OCI-LY7 (cell line): ENCODE results near the gene BRCA2. TPM values are rescaled to one million over a fixed set of nuclear protein-coding genes. Genes with fewer than 3 reads are reported as not detected.
"Not testable (repeated sequence)": the region's sequence is repeated elsewhere in the genome, so short reads cannot be mapped to it uniquely, and the experiment has no call there.

Experiments
- BruUV-seq: library from RNA; stranded (reverse); fragments of 400-500 nt; replicated peaks from 2 replicates; lab custom pipeline; 2021; lab: Mats Ljungman, UMichigan
- CTCF ChIA-PET: fragments of 300-600 bp; sonication (Branson Sonifier 250); formaldehyde crosslinking; loops from one replicate; lab custom pipeline; 2022; ENCODE audit warnings: antibody characterized with exemption; ENCODE audit not compliant: unreplicated experiment; lab: Charles Lee
- POLR2A ChIA-PET: fragments of 300-600 bp; sonication (Branson Sonifier 250); formaldehyde crosslinking; loops from one replicate; lab custom pipeline; 2022; ENCODE audit warnings: antibody characterized with exemption; lab: Charles Lee
- DNase-seq: peaks from one replicate; pipeline ENCODE4 v3.0.0-alpha.2; 2015; ENCODE audit warnings: low spot score
- H2AFZ ChIP-seq: fragments of 200-600 bp; sonication (generic), shearing (Covaris generic); 2 replicates; pipeline ENCODE4 v1.6.1; 2014; ENCODE audit warnings: mild to moderate bottlenecking, antibody characterized with exemption, low read length, moderate library complexity
- H3K27ac ChIP-seq: fragments of 200-600 bp; sonication (generic); 2 replicates; pipeline ENCODE4 v1.5.1; 2014; ENCODE audit warnings: mixed run types, low read depth, mild to moderate bottlenecking, moderate library complexity, low read length, inconsistent platforms; ENCODE audit not compliant: poor library complexity, severe bottlenecking
- H3K36me3 ChIP-seq: fragments of 200-600 bp; sonication (generic); 2 replicates; pipeline ENCODE4 v1.6.1; 2014; ENCODE audit warnings: mild to moderate bottlenecking, antibody characterized with exemption, low read length, moderate library complexity, mixed read lengths; ENCODE audit not compliant: insufficient read depth
- H3K4me1 ChIP-seq: fragments of 200-600 bp; sonication (generic); 2 replicates; pipeline ENCODE4 v1.5.1; 2014; ENCODE audit warnings: mild to moderate bottlenecking, low read length; ENCODE audit not compliant: insufficient read depth, poor library complexity, severe bottlenecking
- H3K4me2 ChIP-seq: fragments of 200-600 bp; sonication (generic); 2 replicates; pipeline ENCODE4 v1.6.1; 2014; ENCODE audit warnings: mild to moderate bottlenecking, low read length
- H3K4me3 ChIP-seq: fragments of 200-600 bp; sonication (generic); 2 replicates; pipeline ENCODE4 v1.5.1; 2014; ENCODE audit warnings: mild to moderate bottlenecking, low read depth, low read length; ENCODE audit not compliant: poor library complexity, severe bottlenecking
- H3K79me2 ChIP-seq: fragments of 200-600 bp; sonication (generic); 2 replicates; pipeline ENCODE4 v1.6.1; 2016; ENCODE audit warnings: low read depth, mild to moderate bottlenecking, low read length, moderate library complexity, mixed read lengths; ENCODE audit not compliant: insufficient read depth
- H3K9me2 ChIP-seq: fragments of 200-600 bp; sonication (generic); 2 replicates; pipeline ENCODE4 v1.6.1; 2016; ENCODE audit warnings: mild to moderate bottlenecking, low read length, mixed read lengths; ENCODE audit not compliant: insufficient read depth
- H3K9me3 ChIP-seq: fragments of 200-600 bp; sonication (generic); 2 replicates; pipeline ENCODE4 v1.6.1; 2014; ENCODE audit warnings: mild to moderate bottlenecking, mixed run types, low read length, mixed read lengths
- H4K20me1 ChIP-seq: fragments of 200-600 bp; sonication (generic); 2 replicates; pipeline ENCODE4 v1.6.1; 2014; ENCODE audit warnings: mild to moderate bottlenecking, antibody characterized with exemption, low read length, moderate library complexity, mixed read lengths; ENCODE audit not compliant: insufficient read depth
- EZH2phosphoT487 ChIP-seq: fragments of 200-600 bp; sonication (generic); IDR thresholded peaks from 2 replicates; pipeline ENCODE4 v1.6.1; 2018; ENCODE audit warnings: low read depth, borderline replicate concordance, mild to moderate bottlenecking, mixed run types, antibody characterized with exemption, low read length, moderate library complexity, mixed read lengths
- intact Hi-C: fragments of 100-400 bp; cut with micrococcal nuclease; formaldehyde crosslinking; loops from one replicate; pipeline ENCODE4 v1.10.0; 2022; ENCODE audit not compliant: unreplicated experiment
- total RNA-seq, 2 experiments: library from RNA; depleted of rRNA in 1 of 2; stranded (reverse); fragments of >200 nt in 1 of 2; shearing (Covaris generic) in 1 of 2; gene quantifications; 2 replicates each; pipeline ENCODE4 v1.2.3, GENCODE V29; 2014 to 2022
- TF ChIP-seq, protein P1 (sequence below): fragments of 200-600 bp; sonication (generic); conservative IDR thresholded peaks from 2 replicates; pipeline ENCODE4 v1.5.1; 2014; ENCODE audit warnings: mild to moderate bottlenecking, antibody characterized with exemption, low read length, moderate library complexity, mixed read lengths

The BRCA2 gene
- total RNA-seq, 2 experiments from 2014 or later = 25.8 to 34.3 TPM

DNA sequence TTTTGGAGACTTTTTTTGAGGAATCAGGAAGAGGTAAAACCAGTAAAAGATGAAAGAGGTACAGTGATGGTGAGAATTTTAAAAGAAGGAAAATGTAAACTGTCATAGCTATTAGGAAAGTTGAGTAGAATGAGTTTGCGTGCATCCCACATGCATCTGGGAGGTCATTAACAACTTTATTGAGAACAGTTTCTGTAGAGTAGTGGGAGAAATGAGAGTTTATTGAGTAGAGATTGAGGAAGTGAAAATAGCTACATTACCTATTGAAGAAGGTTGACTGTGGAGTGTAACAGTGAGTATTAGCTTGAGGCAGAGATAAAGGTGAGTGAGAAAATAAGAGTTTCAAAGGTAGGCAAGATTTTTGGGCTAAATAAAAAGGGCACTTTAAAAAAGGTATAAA lies 38.7 kb downstream of the BRCA2 start:
- intact Hi-C loops = no loop called here
- CTCF ChIA-PET = no interaction called here
- Histone ChIP-seq H3K4me2 (no peak overlapping the region), H3K36me3 (peaks cover 72% of the 10 kb centered on the region), H3K79me2 (no peaks in the 10 kb centered on the region), H3K9me3 (no peaks in the 10 kb centered on the region), H3K9me2 (no peaks in the 10 kb centered on the region), H4K20me1 (no peaks in the 10 kb centered on the region), H3K4me3 (no peak overlapping the region), H3K4me1 (peaks cover 7% of the 10 kb centered on the region), H3K27ac (no peak overlapping the region), H2AFZ (no peak overlapping the region)
- TF ChIP-seq, protein P1, sequence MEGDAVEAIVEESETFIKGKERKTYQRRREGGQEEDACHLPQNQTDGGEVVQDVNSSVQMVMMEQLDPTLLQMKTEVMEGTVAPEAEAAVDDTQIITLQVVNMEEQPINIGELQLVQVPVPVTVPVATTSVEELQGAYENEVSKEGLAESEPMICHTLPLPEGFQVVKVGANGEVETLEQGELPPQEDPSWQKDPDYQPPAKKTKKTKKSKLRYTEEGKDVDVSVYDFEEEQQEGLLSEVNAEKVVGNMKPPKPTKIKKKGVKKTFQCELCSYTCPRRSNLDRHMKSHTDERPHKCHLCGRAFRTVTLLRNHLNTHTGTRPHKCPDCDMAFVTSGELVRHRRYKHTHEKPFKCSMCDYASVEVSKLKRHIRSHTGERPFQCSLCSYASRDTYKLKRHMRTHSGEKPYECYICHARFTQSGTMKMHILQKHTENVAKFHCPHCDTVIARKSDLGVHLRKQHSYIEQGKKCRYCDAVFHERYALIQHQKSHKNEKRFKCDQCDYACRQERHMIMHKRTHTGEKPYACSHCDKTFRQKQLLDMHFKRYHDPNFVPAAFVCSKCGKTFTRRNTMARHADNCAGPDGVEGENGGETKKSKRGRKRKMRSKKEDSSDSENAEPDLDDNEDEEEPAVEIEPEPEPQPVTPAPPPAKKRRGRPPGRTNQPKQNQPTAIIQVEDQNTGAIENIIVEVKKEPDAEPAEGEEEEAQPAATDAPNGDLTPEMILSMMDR = no peak
- TF ChIP-seq EZH2phosphoT487 = no peak
- DNase-seq = peak; percentile 11
- BruUV-seq = no TSS peak
- POLR2A ChIA-PET = interaction anchor here (0.6 kb wide), 1 partner anchor 105 kb away, joined by 3 read pairs; no protein-coding TSS in a partner anchor

DNA sequence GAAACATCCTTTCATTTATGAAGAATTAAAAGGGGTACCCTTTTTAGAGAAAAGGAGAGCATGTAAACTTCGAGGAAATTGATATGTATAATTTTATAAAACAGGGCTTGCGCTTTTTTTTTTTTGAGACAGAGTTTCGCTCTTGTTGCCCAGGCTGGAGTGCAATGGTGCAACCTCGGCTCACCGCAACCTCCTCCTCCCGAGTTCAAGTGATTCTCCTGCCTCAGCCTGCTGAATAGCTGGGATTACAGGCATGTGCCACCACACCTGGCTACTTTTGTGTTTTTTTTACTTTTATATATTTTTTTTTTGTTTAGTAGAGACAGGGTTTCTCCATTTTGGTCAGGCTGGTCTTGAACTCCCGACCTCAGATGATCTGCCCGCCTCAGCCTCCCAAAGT lies 40.6 kb downstream of the BRCA2 start:
- intact Hi-C loops, H3K9me2 ChIP-seq, H4K20me1 ChIP-seq, H3K4me3 ChIP-seq, H3K79me2 ChIP-seq, BruUV-seq, DNase-seq, H3K27ac ChIP-seq, H2AFZ ChIP-seq, CTCF ChIA-PET, H3K9me3 ChIP-seq, H3K4me2 ChIP-seq, H3K4me1 ChIP-seq: not testable (repeated sequence)
- peaks cover 70% of the 10 kb centered on the region for H3K36me3 ChIP-seq
- POLR2A ChIA-PET = interaction anchor here (0.6 to 0.7 kb wide), 2 partner anchors 9 to 803 kb away, joined by 3 read pairs; no protein-coding TSS in a partner anchor

DNA sequence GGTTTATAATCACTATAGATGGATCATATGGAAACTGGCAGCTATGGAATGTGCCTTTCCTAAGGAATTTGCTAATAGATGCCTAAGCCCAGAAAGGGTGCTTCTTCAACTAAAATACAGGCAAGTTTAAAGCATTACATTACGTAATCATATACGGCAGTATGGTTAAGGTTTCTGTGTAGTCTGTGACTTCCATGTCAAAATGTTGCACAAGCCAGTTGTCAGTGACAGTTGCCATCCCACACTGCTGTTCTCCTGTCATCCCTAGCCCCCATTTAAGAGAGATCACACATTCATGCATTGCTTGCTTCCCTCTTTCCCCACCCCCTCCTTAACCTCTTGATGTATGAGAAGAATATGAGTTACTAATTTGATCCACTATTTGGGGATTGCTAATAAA lies 47.3 kb downstream of the BRCA2 start:
- no TSS peak for BruUV-seq
- TF ChIP-seq, protein P1 = no peak
- TF ChIP-seq EZH2phosphoT487 = no peak

More for the DNA sequence above, 47.3 kb downstream of the BRCA2 start:
- H4K20me1 ChIP-seq = no peaks in the 10 kb centered on the region
- H3K27ac ChIP-seq = no peak overlapping the region
- DNase-seq = no peak
- H3K4me3 ChIP-seq = no peak overlapping the region
- ChIA-PET CTCF (no interaction called here), POLR2A (interaction anchor here (0.6 to 1.4 kb wide), 3 partner anchors 14 to 296 kb away, joined by 3 to 4 read pairs (median 3); no protein-coding TSS in a partner anchor)
- intact Hi-C loops = no loop called here
- no peak overlapping the region for H3K4me2 ChIP-seq
- peaks cover 86% of the 10 kb centered on the region for H3K36me3 ChIP-seq
- H2AFZ ChIP-seq = no peak overlapping the region
- no peaks in the 10 kb centered on the region for H3K4me1 ChIP-seq
- H3K79me2 ChIP-seq = no peaks in the 10 kb centered on the region
- no peaks in the 10 kb centered on the region for H3K9me3 ChIP-seq
- no peaks in the 10 kb centered on the region for H3K9me2 ChIP-seq
